Epithelial cell of proximal tubule (primary cell): Measurements from ENCODE around the gene SLC35A1. TPM values are rescaled to one million over a fixed set of nuclear protein-coding genes. Genes with fewer than 3 reads are reported as not detected.
"Not testable (repeated sequence)": the region's sequence is repeated elsewhere in the genome, so short reads cannot be mapped to it uniquely, and the experiment has no call there.

Experiments
- DNase-seq: peaks from one replicate; pipeline ENCODE4 v3.0.0-alpha.2; 2011; ENCODE audit warnings: low read depth
- H3K4me3 ChIP-seq: 2 replicates; pipeline ENCODE4 v1.5.1; 2011; ENCODE audit warnings: low read depth, mild to moderate bottlenecking, low read length
- CTCF ChIP-seq: conservative IDR thresholded peaks from 2 replicates; pipeline ENCODE4 v1.5.1; 2012; ENCODE audit warnings: low read depth, mild to moderate bottlenecking, low read length
- total RNA-seq: library from RNA; depleted of rRNA; stranded (reverse); fragments of >200 nt; gene quantifications from 2 replicates; pipeline ENCODE4 v1.2.3, GENCODE V29; 2015

The SLC35A1 gene
- total RNA-seq, 1 donor from 2014 or later = 9.5 TPM

GRCh38 chr6:87465051-87465450 is 7.7 kb upstream of the SLC35A1 start:
- no peak for TF ChIP-seq CTCF
- H3K4me3 ChIP-seq = no peak overlapping the region
- DNase-seq = no peak

GRCh38 chr6:87473419-87473903 is 687 bp downstream of the SLC35A1 start:
- TF ChIP-seq CTCF = no peak
- peak; percentile 31 for DNase-seq

GRCh38 chr6:87481931-87482330 is 9.2 kb downstream of the SLC35A1 start:
- TF ChIP-seq CTCF = no peak
- DNase-seq = no peak
- no peak overlapping the region for H3K4me3 ChIP-seq

More at GRCh38 chr6:87473419-87473903, 687 bp downstream of the SLC35A1 start:
- peak overlapping the region; percentile 97 for H3K4me3 ChIP-seq

- no peak for DNase-seq
- no peak for TF ChIP-seq CTCF
- H3K4me3 ChIP-seq = no peak overlapping the region
These were observed 9.6 kb downstream of the SLC35A1 start for GRCh38 chr6:87482366-87482765.

GRCh38 chr6:87483929-87484328 is 11.2 kb downstream of the SLC35A1 start:
- DNase-seq = peak; percentile 61
- peak; percentile 30 for TF ChIP-seq CTCF
- H3K4me3 ChIP-seq = no peak overlapping the region

GRCh38 chr6:87484491-87484890 is 11.7 kb downstream of the SLC35A1 start:
- no peak for TF ChIP-seq CTCF
- no peak overlapping the region for H3K4me3 ChIP-seq
- no peak for DNase-seq

- DNase-seq = no peak
- no peak for TF ChIP-seq CTCF
- no peak overlapping the region for H3K4me3 ChIP-seq
These were observed 14.8 kb downstream of the SLC35A1 start for GRCh38 chr6:87487555-87487954.

GRCh38 chr6:87489326-87489725 is 16.6 kb downstream of the SLC35A1 start:
- DNase-seq, H3K4me3 ChIP-seq: not testable (repeated sequence)
